ENCODE results near the gene FBXW12.

Gene FBXW12

DNA sequence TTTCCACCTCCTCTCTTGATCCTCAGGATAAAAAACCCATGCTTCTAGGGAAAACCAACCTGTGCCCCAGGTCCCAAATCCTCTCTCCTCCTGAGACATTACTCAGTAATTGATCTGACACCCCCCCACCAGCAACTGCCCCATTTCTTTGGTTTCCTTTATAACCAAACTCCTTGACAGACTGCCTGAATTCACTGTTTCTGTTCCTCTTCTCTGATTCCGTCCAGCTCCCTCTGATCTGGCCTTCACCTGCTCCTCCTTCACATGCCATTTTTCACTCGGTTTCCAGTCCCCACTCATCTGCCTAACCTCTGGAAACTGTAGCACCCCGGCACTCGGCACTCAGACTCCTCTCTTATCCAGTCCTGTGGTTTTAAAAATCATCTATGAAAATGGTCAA lies 65.8 kb downstream of the FBXW12 start:
- no peak for DNase-seq

DNA sequence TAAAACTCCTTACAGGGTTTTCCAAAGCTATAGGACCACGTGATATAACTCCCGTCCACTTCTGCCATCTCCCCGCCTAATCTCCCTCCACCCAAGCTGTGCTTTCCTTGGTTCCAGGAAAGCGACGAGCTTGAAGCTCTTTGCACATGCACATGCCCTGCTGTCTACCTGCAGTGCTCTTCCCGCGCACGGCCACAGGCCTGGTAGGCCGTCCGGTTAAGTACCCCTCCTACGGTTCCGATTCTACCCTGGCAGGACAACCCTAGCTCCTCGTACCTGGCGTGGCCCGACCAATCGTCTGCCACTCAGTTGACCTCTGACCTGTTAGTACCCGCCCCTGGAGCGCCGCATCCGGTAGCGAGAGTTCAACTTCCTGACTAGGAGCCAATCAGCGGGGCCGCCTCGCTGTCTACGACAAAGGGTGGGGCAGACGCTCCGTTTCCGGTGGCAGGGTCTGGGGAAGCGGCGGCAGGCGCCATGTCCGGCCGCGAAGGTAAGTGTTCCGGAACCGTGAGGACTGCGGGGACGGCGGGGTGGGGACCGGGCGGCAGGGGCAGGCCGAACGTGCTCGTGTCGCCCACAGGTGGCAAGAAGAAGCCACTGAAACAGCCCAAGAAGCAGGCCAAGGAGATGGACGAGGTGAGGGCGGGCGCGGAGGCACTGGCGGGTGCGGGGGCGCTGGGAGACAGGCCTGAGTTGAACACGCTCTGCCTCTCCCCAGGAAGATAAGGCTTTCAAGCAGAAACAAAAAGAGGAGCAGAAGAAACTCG lies 68.0 kb downstream of the FBXW12 start, which contains the start of the genes CCDC51 and TMA7:
TSS of gene CCDC51 (minus strand) at position 300 of the 770 bp plus-strand sequence. CDS start 4,991 bp downstream, outside the sequence.
TSS of gene TMA7 (plus strand) at position 438 of the 770 bp plus-strand sequence. CDS start at position 478, 40 bp downstream.
- DNase-seq: peak; percentile 98

DNA sequence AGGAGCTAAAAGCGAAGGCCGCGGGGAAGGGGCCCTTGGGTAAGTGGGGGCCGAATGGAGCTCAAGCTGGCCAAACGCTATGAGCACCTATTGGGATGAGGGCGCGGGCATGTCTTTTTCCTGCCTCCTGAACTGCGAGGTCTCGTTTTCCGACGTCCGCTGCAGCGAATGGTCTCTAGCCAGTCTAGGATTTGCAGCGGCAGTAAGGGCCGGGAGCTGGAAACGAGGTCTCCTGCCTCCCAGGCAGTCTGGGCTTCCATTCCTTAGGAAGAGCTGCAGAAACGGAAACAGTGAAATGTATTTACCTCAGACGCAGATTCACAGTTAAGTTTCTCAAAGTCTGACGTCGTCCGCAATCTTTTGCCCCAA lies 68.6 kb downstream of the FBXW12 start:
- no peak for DNase-seq

DNA sequence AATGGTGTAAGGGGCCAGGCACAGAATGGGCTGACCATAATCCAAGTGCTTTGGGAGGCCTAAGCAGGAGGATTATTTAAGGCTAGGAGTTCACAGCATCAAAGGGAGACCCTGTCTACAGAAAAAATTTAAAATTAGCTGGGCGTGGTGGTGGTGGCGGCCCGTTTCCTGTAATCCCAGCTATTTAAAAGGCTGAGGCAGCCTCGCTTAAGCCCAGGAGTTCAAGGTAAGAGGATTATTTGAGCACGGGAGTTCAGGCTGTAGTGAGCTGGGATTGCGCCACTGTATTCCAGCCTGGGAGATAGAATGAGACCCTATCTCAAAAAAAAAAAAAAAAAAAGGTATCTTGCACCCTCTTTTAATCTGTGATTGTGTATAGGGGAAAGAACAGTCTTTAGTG lies 69.9 kb downstream of the FBXW12 start:
- no peak for DNase-seq

Data from CD4-positive, alpha-beta T cell treated with Interleukin-21 for 1 hour (primary cell).